NCI-H187 (cell line): ENCODE data around the gene ADPRHL1.

Experiments used
- DNase-seq, 2 experiments: peaks; one replicate each; lab custom pipeline; 2025; lab: John Stamatoyannopoulos, UW

ADPRHL1 gene

GRCh38 chr13:113417008-113417751, 36.1 kb downstream of the ADPRHL1 start:
- no peak for DNase-seq

GRCh38 chr13:113415825-113416224, 37.5 kb downstream of the ADPRHL1 start:
- no peak for DNase-seq

- no peak for DNase-seq
Observed at GRCh38 chr13:113415032-113415431, 38.3 kb downstream of the ADPRHL1 start.

- no peak for DNase-seq
Observed at GRCh38 chr13:113414335-113414734, 39.0 kb downstream of the ADPRHL1 start.

GRCh38 chr13:113413898-113414282, 39.4 kb downstream of the ADPRHL1 start:
- DNase-seq: no peak

- DNase-seq: no peak
Observed at GRCh38 chr13:113413178-113413897, 40.0 kb downstream of the ADPRHL1 start.

- DNase-seq: no peak
Observed at GRCh38 chr13:113412440-113412839, 40.8 kb downstream of the ADPRHL1 start.

GRCh38 chr13:113411216-113412023, 41.9 kb downstream of the ADPRHL1 start:
- no peak for DNase-seq

GRCh38 chr13:113410472-113411201, 42.7 kb downstream of the ADPRHL1 start:
- no peak for DNase-seq

GRCh38 chr13:113408562-113408961, 44.7 kb downstream of the ADPRHL1 start:
- DNase-seq: no peak

GRCh38 chr13:113407531-113408393, 45.5 kb downstream of the ADPRHL1 start:
- DNase-seq: no peak

- no peak for DNase-seq
Observed at GRCh38 chr13:113407103-113407530, 46.2 kb downstream of the ADPRHL1 start.

GRCh38 chr13:113406321-113407102, 46.8 kb downstream of the ADPRHL1 start:
- no peak for DNase-seq

GRCh38 chr13:113405481-113406300, 47.6 kb downstream of the ADPRHL1 start:
- no peak for DNase-seq

- DNase-seq: no peak
Observed at GRCh38 chr13:113404723-113405471, 48.4 kb downstream of the ADPRHL1 start.

- DNase-seq: no peak
Observed at GRCh38 chr13:113404366-113404722, 48.9 kb downstream of the ADPRHL1 start.

GRCh38 chr13:113403255-113404104, 49.8 kb downstream of the ADPRHL1 start:
- no peak for DNase-seq
